Activated CD4-positive, alpha-beta T cell treated with anti-CD3 and anti-CD28 coated beads, Interleukin-2, amount 50 U/mL, for 48 hours (primary cell): ENCODE measurements around the gene WDR44.
"Not testable (repeated sequence)": the region's sequence is repeated elsewhere in the genome, so short reads cannot be mapped to it uniquely, and the experiment has no call there.

ENCODE experiments used
- DNase-seq, 2 experiments: peaks; one replicate each; pipeline ENCODE4 v3.0.0-alpha.2; 2020

WDR44 gene

GRCh38 chrX:118360429-118361125, 14.7 kb downstream of the WDR44 start:
- DNase-seq: no peak

- no peak for DNase-seq
Observed at GRCh38 chrX:118364261-118364660, 18.4 kb downstream of the WDR44 start.

DNA sequence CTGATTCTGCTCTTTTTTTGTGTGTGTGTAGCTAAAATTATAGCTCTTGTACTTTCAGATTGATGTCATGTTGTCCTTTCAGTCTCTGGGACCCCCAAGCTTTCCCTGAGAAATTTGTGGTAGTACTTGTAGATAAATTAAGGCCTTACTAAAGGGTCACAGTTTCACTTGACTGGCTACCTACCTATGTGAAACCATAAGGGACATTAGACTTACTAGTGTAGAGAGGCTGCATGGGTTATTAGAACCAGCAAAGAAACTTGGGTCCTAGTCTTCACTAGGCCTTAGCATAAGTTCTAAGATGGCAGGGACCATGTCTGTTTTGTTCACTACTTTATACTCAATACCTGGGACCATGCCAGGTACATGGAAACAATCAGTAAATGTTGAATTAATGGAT, 21.4 kb downstream of the WDR44 start:
- DNase-seq: no peak

DNA sequence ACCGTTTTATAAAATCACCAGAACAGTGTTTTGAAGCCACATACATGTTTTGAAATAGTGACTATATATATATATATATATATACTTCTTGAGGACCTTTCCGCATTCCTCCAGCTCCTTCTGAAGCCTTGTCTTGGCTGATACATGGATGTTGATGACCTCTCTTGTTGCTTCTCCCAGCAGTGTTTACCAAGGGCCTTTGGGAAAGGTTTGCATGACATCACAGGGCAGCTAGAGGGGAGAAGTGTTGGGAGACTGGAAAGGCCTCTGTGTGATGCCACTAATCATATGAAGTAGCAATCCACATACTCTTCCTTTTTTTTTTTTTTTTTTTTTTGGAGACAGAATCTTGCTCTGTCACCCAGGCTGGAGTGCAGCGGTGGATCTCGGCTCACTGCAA, 22.5 kb downstream of the WDR44 start:
- no peak for DNase-seq

- no peak for DNase-seq
Observed at GRCh38 chrX:118370921-118371624, 25.2 kb downstream of the WDR44 start.

- no peak for DNase-seq
Observed at GRCh38 chrX:118373538-118373937, 27.6 kb downstream of the WDR44 start.

- no peak for DNase-seq
Observed at GRCh38 chrX:118383120-118383519, 37.2 kb downstream of the WDR44 start.

DNA sequence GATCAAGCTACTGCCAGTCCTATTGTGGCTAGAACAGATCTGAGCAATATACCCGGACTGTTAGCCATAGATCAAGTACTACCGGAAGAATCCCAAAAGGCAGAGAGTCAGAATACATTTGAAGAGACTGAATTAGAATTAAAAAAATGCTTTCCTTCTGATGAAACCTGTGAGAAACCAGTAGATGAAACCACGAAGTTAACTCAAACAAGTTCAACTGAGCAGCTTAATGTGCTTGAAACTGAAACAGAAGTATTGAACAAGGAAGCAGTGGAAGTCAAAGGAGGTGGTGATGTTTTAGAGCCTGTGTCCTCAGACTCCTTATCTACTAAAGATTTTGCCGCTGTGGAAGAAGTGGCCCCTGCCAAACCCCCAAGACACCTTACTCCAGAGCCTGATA, 46.8 kb downstream of the WDR44 start:
- DNase-seq: no peak

GRCh38 chrX:118396113-118396512, 50.2 kb downstream of the WDR44 start:
- no peak for DNase-seq

GRCh38 chrX:118418811-118419251, 72.9 kb downstream of the WDR44 start:
- no peak for DNase-seq

DNA sequence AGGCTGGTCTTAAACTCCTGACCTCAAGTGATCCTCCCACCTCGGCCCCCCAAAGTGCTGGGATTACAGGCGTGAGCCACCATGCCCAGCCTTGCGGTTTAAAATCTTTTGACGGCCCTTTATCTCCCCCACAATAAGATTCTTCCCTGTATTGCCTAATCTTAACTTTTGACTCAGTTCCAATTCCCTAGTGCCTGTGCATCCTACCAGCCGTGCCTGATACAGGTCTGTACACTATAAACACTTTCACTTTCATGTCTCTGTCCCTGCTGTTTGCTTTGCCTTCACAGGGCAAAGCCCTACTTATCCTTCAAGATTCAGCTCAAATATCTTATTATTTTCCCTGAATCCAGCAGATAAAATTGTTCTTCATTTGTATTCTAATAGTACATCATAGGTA, 74.6 kb downstream of the WDR44 start:
- DNase-seq: no peak

DNA sequence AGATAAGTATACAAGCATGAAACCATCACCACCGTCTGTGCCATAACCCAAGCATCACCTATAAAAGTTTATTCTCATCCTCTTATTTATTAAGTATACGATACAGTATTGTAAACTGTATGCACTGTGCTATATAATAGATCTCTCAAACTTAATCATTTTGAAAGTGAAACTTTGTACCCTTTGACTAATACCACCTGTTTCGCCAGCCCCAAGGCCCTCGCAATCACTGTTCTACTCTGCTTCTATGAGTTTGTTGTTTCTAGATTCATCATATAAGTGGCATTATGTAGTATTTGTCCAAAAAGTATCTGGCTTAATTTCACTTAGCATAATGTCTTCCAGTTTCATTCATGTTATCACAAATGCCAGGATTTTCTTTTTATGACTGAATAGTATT, 77.7 kb downstream of the WDR44 start:
- peak; percentile 1 to 5 for DNase-seq

- DNase-seq: no peak
Observed at GRCh38 chrX:118432799-118433198, 86.9 kb downstream of the WDR44 start.

- no peak for DNase-seq
Observed at GRCh38 chrX:118437283-118437682, 91.4 kb downstream of the WDR44 start.

DNA sequence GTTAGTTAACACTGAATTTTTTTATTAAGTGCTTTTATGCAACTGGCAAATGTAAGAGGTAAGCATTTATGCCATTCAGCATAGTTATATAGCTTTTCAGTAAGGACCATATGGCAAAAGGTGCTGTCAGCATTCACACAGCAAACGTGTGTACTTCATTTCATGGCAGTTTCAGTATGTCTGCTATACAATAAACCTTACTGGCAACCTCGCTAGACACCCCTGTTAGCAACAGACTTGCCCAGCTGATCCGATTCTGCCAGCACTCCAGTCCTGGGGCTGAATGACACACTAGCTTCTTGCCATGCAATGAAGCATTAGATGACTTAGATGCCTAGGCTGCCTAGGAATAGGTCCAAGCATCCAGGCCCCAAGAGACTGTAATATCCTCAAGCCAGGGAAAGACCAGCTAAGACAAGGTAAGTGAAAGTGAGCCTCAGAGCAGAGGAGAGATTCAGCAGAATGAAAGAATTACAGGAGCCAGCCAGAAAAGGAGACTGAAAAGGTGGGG, 102.4 kb downstream of the WDR44 start:
- no peak for DNase-seq

GRCh38 chrX:118455013-118455412, 109.1 kb downstream of the WDR44 start:
- no peak for DNase-seq

DNA sequence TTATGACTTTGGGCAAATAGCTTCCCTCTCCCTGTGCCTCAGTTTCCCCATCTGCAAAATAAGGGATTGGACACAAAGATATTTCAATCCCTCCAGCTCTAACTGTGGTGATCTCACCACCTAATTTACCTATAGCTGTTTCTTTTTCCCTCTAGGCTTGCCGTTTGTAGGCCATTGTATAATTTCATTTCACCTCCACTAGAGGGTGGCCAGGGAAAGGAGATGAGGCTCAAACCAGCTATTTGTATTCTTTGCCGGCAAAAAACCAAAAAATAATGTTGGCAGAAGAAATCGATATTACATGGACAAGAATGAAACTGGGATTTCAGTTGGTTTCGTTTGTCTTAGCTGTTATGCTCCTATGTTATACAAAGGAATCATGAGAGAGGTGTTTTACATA, 113.6 kb downstream of the WDR44 start:
- DNase-seq: peak in 1 of 2 experiments; percentile 3

DNA sequence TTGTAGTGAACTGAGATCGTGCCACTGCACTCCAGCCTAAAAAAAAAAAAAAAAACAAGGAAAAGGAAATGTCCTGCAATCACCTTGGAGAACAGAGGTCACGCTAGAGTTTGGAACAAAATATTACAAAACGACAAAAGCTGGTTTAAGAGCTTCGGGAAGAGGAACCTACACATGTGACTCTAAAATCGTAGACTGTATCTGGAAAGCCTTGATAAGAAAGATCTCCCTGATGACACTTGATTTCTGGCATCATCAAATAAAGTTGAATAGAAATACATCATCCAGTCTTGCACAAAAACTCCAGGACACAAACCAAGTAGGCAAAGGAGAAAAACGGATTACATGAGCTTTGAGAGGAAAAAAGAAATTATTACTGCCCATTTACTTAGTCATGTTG, 118.6 kb downstream of the WDR44 start:
- DNase-seq: no peak

GRCh38 chrX:118468122-118468521, 122.2 kb downstream of the WDR44 start:
- no peak for DNase-seq

DNA sequence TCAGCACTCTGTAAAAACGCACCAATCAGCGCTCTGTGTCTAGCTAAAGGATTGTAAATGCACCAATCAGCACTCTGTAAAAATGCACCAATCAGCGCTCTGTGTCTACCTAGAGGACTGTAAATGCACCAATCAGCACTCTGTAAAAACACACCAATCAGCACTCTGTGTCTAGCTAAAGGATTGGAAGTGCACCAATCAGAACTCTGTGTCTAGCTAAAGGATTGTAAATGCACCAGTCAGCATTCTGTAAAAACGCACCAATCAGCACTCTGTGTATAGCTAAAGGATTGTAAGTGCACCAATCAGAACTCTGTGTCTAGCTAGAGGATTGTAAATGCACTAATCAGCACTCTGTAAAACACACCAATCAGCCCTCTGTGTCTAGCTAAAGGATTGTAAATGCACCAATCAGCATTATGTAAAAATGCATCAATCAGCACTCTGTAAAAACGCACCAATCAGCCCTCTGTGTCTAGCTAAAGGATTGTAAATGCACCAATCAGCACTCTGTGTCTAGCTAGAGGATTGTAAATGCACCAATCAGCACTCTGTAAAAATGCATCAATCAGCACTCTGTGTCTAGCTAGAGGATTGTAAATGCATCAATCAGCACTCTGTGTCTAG, 124.9 kb downstream of the WDR44 start:
- DNase-seq: not testable (repeated sequence)

- no peak for DNase-seq
Observed at GRCh38 chrX:118474586-118474985, 128.7 kb downstream of the WDR44 start.

GRCh38 chrX:118475903-118476302, 130.0 kb downstream of the WDR44 start:
- no peak for DNase-seq

- DNase-seq: no peak
Observed at GRCh38 chrX:118480172-118480571, 134.3 kb downstream of the WDR44 start.

- not testable (repeated sequence) for DNase-seq
Observed at GRCh38 chrX:118482384-118482783, 136.5 kb downstream of the WDR44 start.
